Measurements from ENCODE around the gene KDM5B.
A peak's percentile ranks its signal among the peaks of the same experiment; 100 is the strongest.

KDM5B gene

GRCh38 chr1:202710070-202711045 lies 97.9 kb downstream of the KDM5B start, which contains the start of gene SYT2:
SYT2 (minus strand) TSS chr1:202710454; CDS start chr1:202605772, 104,682 bp downstream.
- DNase-seq, result no peak

- no peak for DNase-seq
Observed at GRCh38 chr1:202709276-202710041, 98.8 kb downstream of the KDM5B start.

DNA sequence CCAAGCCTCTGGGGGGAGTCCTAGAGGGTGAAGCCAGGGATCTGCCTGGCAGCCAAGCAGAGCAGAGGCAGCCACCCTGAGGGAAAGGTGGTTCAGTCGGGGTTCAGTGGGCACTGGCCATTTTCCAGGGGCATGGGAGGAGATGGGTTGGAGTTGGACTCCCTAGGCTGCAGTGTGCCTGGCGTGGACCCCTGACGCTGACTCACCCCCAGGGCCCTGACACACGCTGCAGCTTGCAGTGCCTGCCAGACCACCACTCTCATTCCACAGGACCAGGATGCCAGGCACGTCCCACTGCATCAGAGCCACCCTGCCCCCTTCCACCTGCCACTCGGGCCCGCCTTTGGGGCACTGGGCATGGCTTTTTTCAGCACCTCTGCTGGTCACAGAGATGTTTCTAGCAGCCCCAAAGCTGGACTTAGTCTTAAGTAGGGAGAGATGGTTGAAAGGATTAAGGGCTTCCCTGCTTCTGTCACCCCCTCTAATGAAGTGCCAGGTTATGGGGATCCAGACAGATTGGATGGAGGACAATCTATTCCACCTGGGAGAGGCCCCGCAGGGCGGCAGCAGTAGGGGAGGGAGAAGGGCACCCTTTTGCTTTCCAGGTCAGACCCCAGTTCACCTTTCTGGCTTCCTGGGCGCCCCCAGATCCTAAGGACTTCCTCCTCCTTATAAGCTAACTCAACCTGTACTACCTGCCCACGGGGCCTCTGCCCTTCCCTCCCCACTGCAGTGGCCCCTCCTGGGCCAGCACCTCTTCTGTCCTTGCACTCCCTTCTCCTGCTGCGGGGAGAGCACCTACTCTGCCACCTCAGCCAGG lies 99.6 kb downstream of the KDM5B start:
- DNase-seq, result no peak

DNA sequence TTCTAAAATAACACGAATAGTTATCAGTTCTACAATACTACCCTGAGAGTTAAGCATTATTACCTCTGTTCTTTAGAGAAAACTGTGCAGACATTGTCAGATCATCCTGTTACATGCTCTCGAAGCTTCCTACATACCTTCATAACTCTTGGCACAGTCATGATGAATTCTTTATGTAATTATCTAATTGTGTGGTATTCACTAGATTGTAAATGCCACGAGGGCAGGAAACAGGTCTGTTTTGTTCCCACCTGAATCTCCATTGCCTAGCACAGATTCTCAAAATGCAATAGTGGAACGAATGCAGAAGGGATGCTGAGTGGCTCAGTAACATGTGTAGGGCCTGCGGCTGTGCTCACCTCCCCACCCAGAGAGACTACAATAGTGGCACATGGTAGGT lies 101.4 kb downstream of the KDM5B start:
- no peak for DNase-seq

DNA sequence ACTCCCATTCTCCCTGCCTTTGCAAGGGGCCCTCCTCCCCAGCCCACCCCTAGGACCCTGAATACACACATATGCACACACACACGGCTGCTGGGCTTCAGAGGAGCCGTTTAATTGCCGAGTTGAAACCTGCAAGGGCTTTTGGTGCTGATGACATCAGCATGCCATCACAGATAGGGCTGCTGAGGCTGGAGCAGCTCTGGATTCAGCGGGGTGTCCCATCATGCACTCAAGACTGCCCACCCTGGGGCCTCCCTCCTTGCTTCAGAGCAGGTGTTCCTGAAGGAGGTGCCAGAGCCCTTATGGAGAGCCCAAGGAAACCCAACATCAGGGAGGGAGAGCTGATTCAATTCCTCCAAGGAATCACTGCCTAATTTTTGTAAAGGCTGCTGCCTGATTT lies 103.6 kb downstream of the KDM5B start:
- DNase-seq, result no peak

DNA sequence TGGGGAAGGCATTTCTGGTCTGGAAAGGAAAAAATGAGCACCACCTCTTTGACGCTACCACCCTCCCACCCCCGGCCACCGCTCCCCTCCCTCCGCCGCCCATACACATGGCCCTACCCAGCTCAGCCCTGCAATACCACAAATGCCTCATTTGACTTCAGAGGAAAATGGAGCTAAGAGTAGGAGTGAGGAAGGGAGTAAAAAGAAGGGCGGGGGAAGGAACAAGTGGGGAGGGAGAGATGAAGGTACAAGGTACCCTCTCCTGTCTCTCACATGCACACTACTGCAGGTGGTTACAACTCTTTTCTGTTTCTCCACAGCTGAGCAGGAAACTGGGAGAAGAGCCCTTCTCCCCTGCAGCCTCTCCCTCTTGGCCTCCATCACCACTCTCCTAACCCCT lies 105.0 kb downstream of the KDM5B start:
- no peak for DNase-seq

DNA sequence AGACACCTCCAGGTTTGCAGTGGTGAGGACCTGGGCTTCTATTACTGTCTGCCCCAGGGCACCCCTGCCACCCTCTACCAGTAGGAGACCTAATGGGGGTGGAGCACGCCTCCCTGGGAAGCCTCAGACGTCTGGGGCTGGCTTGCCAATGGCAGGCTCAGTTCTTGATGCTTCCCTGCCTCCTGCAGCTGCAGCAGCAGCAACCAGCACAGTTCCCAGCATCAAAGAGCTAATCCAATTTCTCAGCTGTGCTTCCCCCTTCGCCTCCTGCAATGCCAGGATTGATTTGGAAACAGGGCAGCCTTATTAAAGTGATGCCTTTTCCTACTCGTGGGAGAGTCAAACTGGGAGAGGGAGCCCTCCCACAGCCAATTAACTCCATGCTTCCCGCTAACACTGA lies 106.1 kb downstream of the KDM5B start:
- DNase-seq, result no peak

DNA sequence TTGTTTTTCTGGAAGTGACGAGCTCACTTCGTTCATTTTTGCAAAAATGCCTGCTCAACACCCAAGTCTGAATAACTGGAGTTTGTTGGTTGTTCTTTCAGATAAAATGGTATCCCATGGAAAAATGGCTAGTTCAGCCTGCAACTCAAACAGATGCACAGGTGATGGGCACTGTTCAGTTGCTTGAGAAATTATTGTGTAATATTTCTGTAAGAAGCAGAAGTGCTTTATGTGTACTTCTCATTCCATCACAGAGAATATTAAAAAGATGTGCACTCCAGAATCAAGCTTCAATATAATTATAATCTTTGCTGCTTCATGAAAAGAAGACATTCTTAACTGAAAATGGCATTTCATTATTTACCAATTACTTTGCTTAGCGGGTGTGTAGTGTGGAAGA lies 107.0 kb downstream of the KDM5B start:
- no peak for DNase-seq

DNA sequence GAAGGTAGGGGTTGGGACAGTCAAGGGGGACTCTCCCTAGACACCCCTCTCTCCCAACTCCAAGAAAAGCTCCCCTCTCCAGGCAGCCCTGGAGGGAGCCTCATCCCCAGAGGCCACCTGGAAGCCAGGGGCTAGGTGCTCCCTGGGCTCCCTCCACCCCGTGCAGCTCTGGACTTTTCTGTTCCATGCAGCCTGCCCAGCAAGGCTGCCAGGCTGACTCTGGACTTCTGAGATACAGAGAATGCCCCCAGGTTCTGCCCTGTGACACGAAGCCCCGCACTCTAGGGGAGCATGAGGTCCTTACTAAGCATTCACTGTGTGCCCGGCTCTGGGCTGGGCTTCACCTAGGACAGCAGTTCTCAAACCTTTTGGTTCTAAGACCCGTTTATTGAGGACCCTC lies 108.2 kb downstream of the KDM5B start:
- DNase-seq, result no peak

DNA sequence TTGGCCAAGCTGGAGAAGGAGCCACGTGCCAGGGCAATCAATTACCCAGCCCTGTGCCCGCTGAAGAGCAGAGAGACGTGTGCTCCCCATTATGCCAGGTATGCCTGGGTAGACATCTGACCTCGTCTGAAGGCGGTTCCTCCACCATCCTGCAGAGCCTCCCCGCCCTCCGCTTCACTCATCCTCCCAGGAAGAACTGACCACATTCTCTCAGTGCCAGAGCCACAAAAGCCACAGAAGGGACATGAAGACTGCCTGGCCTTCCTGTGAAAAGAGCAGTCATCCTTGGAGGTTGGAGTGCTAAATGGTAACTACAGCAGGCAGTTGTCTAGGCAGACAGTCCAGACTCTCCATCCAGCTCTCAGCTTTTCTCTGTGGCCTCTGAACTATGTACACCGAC lies 109.9 kb downstream of the KDM5B start:
- DNase-seq, result no peak

DNA sequence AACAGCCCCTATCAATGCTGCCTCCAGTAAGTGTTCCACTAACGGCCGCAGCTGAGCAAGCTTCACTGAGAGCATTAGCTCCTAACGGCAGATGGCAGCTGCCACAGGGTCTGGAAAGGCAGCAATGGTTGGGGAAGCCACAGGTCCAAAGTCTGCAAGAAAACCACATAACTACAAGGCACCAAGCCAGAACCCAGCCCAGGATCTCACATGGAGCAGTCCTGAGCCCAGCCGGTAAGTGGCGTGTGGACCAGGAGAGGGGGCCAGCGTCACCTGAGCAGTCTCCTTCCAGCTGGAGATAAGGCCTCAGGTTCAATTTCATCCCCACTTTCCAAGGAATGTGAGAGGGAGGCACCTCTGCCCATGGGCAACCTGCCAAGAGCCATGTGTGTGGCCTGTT lies 111.2 kb downstream of the KDM5B start:
- DNase-seq, result no peak

GRCh38 chr1:202694314-202694713 lies 113.9 kb downstream of the KDM5B start:
- no peak for DNase-seq

DNA sequence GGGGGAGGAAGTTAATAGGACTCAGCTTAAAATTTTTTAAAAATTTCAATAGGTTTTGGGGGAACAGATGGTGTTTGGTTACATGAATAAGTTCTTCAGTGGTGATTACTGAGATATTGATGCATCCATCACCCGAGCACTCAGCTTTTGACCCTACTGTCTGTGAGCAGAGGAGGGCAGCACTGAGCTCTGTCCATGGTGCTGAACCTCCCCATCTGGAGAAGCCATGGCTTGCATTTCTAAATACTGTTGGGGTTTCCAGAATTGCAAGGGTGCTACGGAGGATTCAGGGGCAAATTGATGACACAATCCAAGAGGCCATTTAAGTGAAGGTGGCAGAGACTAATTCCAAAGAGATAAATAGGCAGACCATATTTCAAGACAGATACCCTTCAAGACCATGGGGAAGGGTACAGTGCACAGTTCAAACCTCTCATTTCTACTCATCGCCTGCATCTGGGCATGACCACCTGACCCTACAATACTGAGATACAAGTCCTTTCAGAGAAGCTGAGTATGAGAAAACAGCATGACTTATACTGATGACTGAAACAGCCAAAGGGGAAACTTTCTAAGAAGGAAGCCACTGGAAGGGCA lies 115.2 kb downstream of the KDM5B start:
- DNase-seq, result peak; percentile 68

DNA sequence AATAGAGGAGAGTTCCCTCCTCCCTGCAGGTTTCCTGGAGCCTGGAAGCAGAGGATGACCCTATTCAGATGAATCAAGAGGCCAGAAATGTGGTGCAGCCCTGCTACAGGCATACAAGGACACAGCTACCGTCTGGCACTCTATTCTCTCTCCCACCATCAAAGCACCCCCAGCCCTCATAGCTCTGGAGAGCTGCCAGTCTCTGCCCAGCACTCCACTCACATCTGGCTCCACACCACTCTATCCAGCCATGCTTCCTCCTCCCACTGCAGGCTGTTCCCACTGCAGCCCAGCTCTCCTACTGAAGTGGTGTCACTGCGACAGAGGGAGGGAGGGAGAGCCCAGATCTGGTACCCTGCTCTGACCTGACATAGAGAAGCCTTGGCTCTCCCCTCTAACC lies 116.4 kb downstream of the KDM5B start:
- DNase-seq, result no peak

GRCh38 chr1:202689493-202690342 lies 118.5 kb downstream of the KDM5B start:
- DNase-seq, result no peak

DNA sequence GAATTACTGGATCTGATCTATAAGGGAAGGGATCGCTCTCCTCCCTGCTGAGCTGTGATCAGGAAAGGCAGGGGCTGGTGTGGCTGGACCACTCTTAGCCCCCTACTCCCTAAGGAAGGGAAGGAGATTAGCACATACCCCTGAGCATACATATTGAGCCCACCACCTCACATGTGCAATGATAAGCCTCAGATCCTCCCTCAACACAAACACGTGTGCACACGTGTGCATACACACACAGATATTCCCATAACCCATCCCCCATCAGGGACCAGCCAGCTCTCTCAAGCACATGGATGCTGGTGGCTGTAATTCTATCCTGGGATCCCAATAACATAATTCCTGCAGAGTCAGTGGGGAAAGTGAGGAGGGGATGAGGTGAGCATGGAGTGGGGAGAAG lies 119.1 kb downstream of the KDM5B start:
- no peak for DNase-seq

GRCh38 chr1:202688401-202688800 lies 119.8 kb downstream of the KDM5B start:
- DNase-seq, result no peak

GRCh38 chr1:202687798-202688197 lies 120.4 kb downstream of the KDM5B start:
- DNase-seq, result no peak

DNA sequence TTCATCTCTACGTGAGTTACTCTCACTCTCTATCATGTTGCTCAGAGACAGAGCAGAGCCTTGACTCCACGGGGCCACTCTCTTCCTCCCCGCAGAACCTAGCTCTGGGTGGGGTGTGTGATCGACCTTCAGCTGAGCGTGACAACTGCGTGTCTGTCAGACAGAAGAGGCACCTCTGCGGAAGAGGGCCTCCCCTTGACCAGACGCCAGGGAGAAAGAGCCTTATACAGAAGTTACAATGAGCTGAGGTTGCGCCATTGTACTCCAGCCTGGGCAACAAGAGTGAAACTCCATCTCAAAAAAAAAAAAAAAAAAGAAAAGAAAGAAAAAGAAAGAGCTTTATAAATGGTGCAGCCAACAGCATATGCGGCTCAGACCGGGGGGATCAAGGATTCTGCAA lies 120.9 kb downstream of the KDM5B start:
- DNase-seq, result no peak

- DNase-seq, result no peak
Observed at GRCh38 chr1:202685641-202686040, 122.6 kb downstream of the KDM5B start.

GRCh38 chr1:202684716-202685115 lies 123.5 kb downstream of the KDM5B start:
- DNase-seq, result no peak

- DNase-seq, result no peak
Observed at GRCh38 chr1:202683029-202683428, 125.2 kb downstream of the KDM5B start.

All from activated CD4-positive, alpha-beta T cell treated with anti-CD3 and anti-CD28 coated beads, Interleukin-2, amount 50 U/mL, for 1 hour (primary cell).